Stimulated activated CD8-positive, alpha-beta memory T cell treated with anti-CD3 and anti-CD28 coated beads, Interleukin-4, amount 100 ng/mL, for 24 hours (primary cell): Measurements from ENCODE around the gene TSHZ2.
A peak's percentile ranks its signal among the peaks of the same experiment; 100 is the strongest.

ENCODE experiments used
- DNase-seq: peaks from one replicate; pipeline ENCODE4 v3.0.0-alpha.2; 2020; ENCODE audit warnings: low read depth

The TSHZ2 gene

DNA sequence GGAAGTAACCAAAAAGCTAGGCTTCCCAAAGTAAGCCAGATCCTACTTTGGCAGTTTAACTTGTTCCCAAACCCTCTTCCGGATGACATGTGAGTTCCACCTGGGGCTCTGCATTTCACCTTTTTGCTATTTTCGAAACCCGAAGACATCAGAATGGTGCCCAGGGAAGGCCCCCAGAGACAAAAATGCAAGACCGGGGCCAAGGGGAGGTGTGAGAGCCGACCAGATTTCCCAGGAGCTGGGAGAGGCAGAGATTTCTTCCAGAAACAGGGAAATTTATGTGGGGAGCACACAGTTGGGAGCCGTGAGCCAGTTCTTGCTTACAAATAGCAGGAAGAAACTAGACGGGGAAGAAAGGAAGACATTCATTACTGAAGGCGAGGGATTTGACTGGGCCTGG, 411.8 kb downstream of the TSHZ2 start:
- DNase-seq: no peak

GRCh38 chr20:53384392-53384791, 412.2 kb downstream of the TSHZ2 start:
- DNase-seq: no peak

DNA sequence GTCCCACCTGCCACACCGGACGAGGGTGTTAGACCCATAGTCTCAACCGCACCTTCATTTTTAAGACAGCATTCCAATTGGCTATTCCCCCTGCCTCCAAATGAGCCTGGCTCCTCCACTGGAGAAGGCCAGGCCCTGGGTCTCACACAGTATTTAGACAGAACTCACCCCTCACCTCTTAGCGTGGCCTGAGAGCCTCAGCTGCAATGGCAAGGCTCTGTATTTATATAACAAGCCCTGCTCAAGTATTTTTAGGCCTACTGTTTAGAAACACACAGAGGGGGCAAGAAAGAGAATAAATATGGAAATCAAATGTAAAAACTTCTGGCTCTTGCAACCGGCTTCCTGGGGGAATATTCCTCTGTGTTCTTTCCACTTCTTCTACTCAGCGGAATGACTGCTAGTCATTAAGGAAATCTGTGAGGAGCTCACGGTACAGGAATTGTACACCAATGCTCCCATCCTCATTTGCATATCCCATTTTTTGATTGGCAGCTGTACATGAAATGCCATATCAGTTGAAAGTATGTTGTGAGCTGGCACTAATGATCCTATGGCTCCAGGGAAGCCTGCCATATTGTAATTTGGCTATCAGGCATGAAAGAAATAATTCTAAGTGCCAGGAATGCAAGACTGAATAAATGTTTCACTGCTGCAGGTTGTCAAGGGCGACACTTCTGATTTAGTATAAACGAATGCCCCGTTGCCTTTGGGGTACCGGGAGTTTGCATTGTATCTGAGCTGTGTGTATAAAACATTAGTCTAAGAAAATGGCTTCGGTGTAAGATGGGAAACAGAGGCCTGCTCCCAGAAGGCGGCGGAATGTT, 414.0 kb downstream of the TSHZ2 start:
- DNase-seq: no peak

GRCh38 chr20:53387983-53388675, 416.0 kb downstream of the TSHZ2 start:
- DNase-seq: no peak

DNA sequence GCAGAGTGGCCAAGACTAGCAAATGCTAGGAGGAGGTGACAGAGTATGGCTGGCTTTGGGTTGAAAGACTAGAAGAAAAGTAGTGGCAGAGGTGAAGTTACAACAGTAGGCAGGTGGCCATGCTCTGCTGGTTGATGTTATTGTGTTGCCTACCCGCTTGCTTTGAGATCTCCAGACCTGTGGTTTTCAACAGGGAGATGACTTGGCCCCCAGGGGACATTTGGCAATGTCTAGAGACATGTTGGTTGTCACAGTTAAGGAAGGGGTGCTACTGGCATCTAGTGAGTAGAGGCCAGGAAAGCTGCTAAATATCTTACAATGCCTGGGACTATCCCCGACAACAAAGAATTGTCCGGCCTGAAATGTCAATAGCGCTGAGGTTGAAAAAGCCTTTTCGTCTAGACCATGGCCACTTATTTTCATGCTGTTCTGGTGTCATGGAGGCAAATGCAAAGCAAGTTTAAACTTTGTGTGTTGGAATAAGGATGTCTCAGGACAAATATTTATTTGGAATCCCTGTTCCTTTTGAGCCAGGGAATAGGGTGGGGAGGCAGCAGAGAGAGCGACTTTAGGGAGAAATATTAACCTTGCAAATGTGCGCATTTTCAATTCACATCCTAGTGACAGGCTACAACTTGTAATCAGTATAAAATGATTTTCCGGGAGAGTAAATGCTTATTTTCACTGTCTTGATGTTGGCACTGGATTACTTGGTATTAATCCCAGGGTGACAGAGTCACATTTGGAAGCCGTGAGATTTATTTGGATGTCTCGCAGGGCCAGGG, 417.6 kb downstream of the TSHZ2 start:
- no peak for DNase-seq

- DNase-seq: no peak
These were observed 418.6 kb downstream of the TSHZ2 start for GRCh38 chr20:53390770-53391169.

- no peak for DNase-seq
These were observed 422.3 kb downstream of the TSHZ2 start for GRCh38 chr20:53394433-53394832.

- DNase-seq: no peak
These were observed 423.2 kb downstream of the TSHZ2 start for GRCh38 chr20:53395188-53395923.

DNA sequence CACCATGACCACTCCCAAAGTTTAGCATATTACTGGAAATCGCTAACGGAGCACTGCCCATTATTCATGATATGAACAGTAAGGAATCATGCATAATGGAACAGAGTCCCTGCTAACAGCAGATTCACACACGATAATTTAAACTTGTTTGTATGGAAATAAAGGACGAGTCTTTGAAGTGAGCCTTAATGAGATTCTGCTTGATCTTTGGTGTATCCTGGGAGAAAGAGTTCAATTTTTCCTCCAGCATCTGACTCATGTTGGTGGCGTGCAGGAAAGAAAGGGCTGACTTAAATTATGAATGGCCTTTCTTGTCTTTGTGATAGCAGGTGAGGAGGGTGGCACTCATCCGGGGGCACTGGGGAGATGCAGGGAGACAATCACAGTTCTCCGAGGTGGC, 426.9 kb downstream of the TSHZ2 start:
- no peak for DNase-seq

GRCh38 chr20:53399592-53400335, 427.6 kb downstream of the TSHZ2 start:
- no peak for DNase-seq

DNA sequence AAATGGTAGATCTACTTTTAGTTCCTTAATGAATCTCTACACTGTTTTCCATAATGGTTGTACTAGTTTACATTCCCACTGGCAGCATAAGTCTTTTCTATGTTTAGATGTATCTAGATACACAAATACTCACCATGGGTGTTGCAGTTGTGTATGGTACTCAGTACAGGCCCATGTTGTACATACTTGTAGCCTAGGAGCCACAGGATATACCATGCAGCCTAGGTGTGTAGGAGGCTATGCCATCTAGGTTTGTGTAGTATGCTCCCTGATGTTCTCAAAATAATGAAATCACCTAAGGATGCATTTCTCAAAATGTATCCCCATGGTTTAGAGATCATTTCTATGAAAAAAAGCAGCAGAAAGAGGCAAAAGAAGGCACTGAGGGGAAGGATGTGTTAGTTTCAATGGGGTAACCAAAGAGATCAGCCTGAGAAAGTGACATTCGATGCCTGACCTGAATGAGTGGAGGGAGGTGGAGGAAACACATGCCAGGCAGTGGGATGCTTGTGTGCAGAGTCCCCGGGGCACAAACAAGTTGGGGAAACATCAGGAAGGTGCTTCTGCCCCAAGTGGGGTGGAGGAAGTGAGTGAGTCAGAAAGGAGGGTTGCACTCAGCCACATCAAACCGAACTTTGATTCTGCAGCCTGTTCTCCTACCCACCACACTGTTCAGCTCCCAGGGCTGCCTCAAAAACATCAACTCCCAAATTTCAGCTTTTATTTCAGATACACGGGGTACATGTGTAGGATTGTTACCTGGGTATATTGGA, 430.3 kb downstream of the TSHZ2 start:
- no peak for DNase-seq

GRCh38 chr20:53403029-53403428, 430.9 kb downstream of the TSHZ2 start:
- DNase-seq: no peak

DNA sequence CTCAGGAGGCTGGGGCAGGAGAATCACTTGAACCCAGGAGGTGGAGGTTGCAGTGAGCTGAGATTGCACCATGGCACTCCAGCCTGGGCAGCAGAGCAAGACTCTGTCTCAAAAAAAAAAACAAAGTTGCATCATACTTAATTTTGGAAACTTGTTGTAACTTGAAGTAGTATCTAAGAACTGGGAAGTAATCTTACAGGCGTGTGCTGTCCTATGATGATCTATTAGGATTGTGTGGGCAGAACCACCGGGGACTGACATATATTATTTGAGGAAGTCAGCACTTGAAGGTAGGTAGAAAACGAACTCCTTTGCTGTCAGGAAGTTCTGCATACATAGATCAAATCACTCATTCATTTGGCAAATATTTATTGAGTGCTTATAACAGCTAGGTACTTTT, 433.0 kb downstream of the TSHZ2 start:
- no peak for DNase-seq

- no peak for DNase-seq
These were observed 434.4 kb downstream of the TSHZ2 start for GRCh38 chr20:53406580-53406979.

GRCh38 chr20:53408691-53409446, 436.7 kb downstream of the TSHZ2 start:
- no peak for DNase-seq

DNA sequence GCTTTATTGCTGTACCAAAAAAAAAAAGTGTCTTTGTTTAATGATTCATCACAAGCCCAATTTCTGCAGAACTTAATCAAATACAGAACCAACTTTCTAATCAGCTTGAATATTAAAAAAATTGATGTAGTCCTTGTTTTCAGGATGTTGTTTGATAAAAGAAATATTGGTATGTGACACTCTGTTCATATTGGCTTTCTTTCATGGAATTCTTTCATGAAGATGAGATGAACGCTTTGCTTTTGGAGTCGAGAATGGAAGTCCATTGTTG, 437.2 kb downstream of the TSHZ2 start:
- no peak for DNase-seq

DNA sequence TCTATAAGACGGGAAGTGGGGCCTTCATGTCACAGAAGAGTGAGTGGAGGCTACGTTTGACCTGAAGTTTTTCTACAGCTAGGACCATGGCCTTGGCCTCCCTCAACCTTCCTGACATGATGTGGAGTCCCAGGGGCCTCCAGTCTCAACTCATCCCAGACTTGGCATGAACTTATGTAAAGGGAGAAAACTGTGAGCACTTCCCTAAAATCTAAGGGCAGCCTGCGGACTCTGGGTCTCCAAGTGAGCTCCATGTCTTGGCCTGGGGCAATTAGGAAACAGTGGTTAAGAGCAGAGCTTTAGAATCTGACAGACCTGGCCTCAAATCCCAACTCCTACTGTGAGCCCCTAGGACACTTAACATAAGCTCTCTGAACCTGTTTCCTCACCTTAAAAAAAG, 439.0 kb downstream of the TSHZ2 start:
- no peak for DNase-seq

DNA sequence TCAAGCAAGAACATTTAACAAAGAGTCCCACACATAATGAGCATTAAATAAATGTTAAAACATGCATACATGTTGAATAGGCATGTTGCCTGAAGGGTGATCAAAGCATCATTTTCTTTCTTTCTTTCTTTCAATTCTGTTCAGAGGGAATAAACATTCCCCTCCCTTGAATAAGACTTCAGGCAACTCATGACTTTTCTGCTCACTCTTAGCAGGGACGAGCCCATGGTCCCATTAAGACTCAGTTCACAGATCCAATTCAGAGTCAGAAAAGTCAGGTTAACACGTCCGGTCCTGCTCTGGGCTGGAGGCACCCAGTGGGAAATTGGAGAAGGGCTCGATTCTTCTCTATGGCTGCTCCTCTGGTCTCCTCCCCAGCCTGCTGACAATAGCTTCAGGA, 439.7 kb downstream of the TSHZ2 start:
- no peak for DNase-seq

DNA sequence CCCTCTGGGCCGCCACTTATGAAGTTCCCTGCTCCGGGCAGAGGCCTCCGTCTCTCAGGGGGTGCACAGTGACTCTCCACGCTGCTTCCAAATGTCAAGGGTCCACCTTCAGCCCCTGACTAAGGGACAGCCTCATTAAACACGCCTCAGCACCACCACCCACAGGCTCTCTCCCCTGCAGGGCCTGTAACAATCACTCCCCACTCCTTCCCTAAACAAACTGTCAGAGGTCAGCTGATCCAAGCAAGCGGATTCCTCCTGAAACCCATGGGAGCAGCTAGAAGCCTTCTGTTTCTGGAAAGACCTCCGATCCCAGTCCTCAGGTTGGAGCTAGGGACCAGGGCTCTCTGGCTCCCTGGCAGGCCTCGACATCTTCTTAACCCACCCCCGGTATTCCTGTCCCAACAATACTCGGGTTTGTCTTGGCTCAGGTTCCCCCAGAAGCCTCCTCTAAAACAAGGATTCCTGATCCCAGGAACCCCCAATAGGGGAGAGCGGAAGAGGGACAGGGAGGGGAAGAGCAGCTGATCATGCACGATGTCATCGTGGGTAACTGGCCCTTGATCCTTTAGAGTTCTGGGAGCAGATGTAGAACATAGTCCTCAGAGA, 440.5 kb downstream of the TSHZ2 start:
- DNase-seq: no peak

DNA sequence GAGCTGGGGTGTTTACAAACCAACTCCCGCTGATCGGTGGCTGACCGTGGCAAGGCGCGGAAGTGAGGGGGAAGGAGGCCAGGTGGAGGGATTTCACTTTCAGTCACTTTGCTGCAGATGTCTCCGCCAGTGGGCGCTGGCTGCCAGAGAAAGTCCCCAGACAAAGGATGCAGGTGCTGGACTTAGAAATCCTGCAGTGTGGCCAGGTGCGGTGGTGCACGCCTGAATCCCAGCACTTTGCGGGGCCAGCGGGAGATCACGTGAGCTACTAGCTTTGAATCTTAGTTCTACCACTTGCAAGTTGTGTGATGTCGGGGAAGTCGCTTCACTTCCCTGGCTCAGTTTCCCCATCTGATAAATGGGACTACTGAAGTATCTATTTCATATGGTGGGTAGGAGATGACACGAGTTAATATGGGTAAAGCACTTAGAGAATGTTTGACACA, 441.1 kb downstream of the TSHZ2 start:
- DNase-seq: peak; percentile 18
